ENCODE measurements around the gene LOXHD1. TPM values are rescaled to one million over a fixed set of nuclear protein-coding genes. Genes with fewer than 3 reads are reported as not detected.

Gene LOXHD1
- total RNA-seq, 2 experiments from 2014 or later: 0.11 to 0.45 TPM

- Mint-ChIP-seq H3K4me1 (ENCODE audit: low read depth) (no peaks in the 10 kb centered on the region), H3K36me3 (ENCODE audit: low read depth) (no peaks in the 10 kb centered on the region), H3K27ac (no peak overlapping the region), H3K27me3 (no peaks in the 10 kb centered on the region), H3K4me3 (no peak overlapping the region), H3K9me3 (no peaks in the 10 kb centered on the region)
- ATAC-seq: no peak
- CTCF ChIA-PET: interaction anchor here (0.7 to 6.4 kb wide), 5 partner anchors 8 to 512 kb away, joined by 3 to 55 read pairs (median 3); no protein-coding TSS in a partner anchor
- intact Hi-C loops (cut with micrococcal nuclease): no loop called here
- no peak for DNase-seq
- TF ChIP-seq, protein P1, sequence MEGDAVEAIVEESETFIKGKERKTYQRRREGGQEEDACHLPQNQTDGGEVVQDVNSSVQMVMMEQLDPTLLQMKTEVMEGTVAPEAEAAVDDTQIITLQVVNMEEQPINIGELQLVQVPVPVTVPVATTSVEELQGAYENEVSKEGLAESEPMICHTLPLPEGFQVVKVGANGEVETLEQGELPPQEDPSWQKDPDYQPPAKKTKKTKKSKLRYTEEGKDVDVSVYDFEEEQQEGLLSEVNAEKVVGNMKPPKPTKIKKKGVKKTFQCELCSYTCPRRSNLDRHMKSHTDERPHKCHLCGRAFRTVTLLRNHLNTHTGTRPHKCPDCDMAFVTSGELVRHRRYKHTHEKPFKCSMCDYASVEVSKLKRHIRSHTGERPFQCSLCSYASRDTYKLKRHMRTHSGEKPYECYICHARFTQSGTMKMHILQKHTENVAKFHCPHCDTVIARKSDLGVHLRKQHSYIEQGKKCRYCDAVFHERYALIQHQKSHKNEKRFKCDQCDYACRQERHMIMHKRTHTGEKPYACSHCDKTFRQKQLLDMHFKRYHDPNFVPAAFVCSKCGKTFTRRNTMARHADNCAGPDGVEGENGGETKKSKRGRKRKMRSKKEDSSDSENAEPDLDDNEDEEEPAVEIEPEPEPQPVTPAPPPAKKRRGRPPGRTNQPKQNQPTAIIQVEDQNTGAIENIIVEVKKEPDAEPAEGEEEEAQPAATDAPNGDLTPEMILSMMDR (IDR thresholded peaks at IDR 0.05): no peak
- POLR2A ChIA-PET: interaction anchor here (0.5 kb wide), 1 partner anchor 406 kb away, joined by 3 read pairs; no protein-coding TSS in a partner anchor
Observed at GRCh38 chr18:46660957-46661749, 4.1 kb upstream of the LOXHD1 start.

- H3K27me3 Mint-ChIP-seq: no peaks in the 10 kb centered on the region
- no peaks in the 10 kb centered on the region for H3K9me3 Mint-ChIP-seq
- H3K27ac Mint-ChIP-seq: no peak overlapping the region
- POLR2A ChIA-PET: no interaction called here
- no peak for ATAC-seq
- CTCF ChIA-PET: interaction anchor here (1.0 to 6.4 kb wide), 8 partner anchors 9 to 512 kb away, joined by 3 to 61 read pairs (median 8); no protein-coding TSS in a partner anchor
- DNase-seq: no peak
- H3K36me3 Mint-ChIP-seq (ENCODE audit: low read depth): no peaks in the 10 kb centered on the region
- intact Hi-C loops (cut with micrococcal nuclease): loop anchor here (5.0 to 10.0 kb wide), 3 partner anchors 105 to 512 kb away; no protein-coding TSS in a partner anchor
- no peak overlapping the region for H3K4me3 Mint-ChIP-seq
- TF ChIP-seq, protein P1 (IDR thresholded peaks at IDR 0.05): no peak
- H3K4me1 Mint-ChIP-seq (ENCODE audit: low read depth): no peaks in the 10 kb centered on the region
Observed at GRCh38 chr18:46659484-46659883, 2.5 kb upstream of the LOXHD1 start.

DNA sequence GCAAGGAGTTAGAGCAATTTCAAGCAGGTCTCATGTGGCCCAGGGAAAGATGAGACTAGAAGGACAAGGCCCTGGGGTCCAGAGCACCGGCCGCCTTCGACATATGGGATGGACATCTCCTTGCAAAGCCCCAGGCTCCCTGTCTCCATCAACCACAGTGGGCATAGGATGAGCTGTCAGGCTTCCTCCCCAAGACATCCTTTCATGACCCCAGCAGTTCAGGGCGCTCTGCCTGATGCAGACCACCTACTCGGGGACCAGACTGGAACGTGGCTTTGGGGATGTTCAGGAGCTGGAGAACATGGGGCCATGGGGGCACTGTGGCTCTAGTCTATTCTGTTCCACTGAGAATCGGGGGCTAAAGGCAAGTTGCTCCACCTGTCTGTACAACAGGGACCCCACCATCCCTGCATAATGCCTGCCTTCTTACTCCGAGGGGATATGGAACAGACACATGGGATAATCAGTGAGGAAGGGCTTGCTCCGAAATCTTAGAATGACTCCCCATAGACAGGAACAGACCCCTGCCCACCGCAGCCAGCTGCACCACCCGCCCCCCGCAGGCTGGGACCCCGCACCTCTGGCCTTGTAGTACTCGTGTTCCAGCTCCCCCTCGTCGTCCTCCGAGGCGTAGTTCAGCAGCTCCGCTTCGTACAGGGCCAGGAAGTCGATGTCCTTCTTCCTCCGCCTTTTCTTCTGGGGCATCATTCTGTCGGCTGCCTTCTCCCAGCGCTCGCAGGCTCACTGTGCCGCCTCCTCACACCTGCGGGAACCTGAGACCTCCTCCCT, 500 bp downstream of the LOXHD1 start:
- no peak overlapping the region for H3K4me3 Mint-ChIP-seq
- no peaks in the 10 kb centered on the region for H3K9me3 Mint-ChIP-seq
- ChIA-PET POLR2A (no interaction called here), CTCF (interaction anchor here (0.7 to 6.4 kb wide), 9 partner anchors 12 to 564 kb away, joined by 3 to 56 read pairs (median 5); a partner anchor contains a TSS)
- ATAC-seq: no peak
- no peaks in the 10 kb centered on the region for H3K36me3 Mint-ChIP-seq (ENCODE audit: low read depth)
- H3K4me1 Mint-ChIP-seq (ENCODE audit: low read depth): no peaks in the 10 kb centered on the region
- H3K27me3 Mint-ChIP-seq: no peaks in the 10 kb centered on the region
- DNase-seq: no peak
- H3K27ac Mint-ChIP-seq: no peak overlapping the region
- intact Hi-C loops (cut with micrococcal nuclease): loop anchor here (5.0 to 10.0 kb wide), 3 partner anchors 102 to 509 kb away; no protein-coding TSS in a partner anchor
- TF ChIP-seq, protein P1 (IDR thresholded peaks at IDR 0.05): no peak

- Mint-ChIP-seq H3K4me3 (no peak overlapping the region), H3K36me3 (ENCODE audit: low read depth) (no peaks in the 10 kb centered on the region), H3K4me1 (ENCODE audit: low read depth) (no peaks in the 10 kb centered on the region), H3K27ac (no peak overlapping the region), H3K9me3 (no peaks in the 10 kb centered on the region), H3K27me3 (no peaks in the 10 kb centered on the region)
- ChIA-PET CTCF (interaction anchor here (1.0 kb wide), 1 partner anchor 259 kb away, joined by 3 read pairs; no protein-coding TSS in a partner anchor), POLR2A (interaction anchor here (0.6 kb wide), 1 partner anchor 1115 kb away, joined by 3 read pairs; no protein-coding TSS in a partner anchor)
- ATAC-seq (no peak), DNase-seq (no peak)
- intact Hi-C loops (cut with micrococcal nuclease): loop anchor here (10.0 kb wide), 1 partner anchor 98 kb away; no protein-coding TSS in a partner anchor
- TF ChIP-seq, protein P1 (IDR thresholded peaks at IDR 0.05): no peak
Observed at GRCh38 chr18:46652372-46652771, 4.6 kb downstream of the LOXHD1 start.
